Keratinocyte (primary cell): ENCODE results near the gene COQ8A. TPM values are rescaled to one million over a fixed set of nuclear protein-coding genes. Genes with fewer than 3 reads are reported as not detected.

ENCODE experiments used
- DNase-seq: peaks from one replicate; pipeline ENCODE4 v3.0.0-alpha.2; 2011; ENCODE audit warnings: low read depth, missing footprints, low spot score
- FAIRE-seq: peaks from 2 replicates; lab custom pipeline; 2011; peaks lifted over from hg19 to GRCh38; lab: Jason Lieb, UNC
- H2AFZ ChIP-seq: 2 replicates; pipeline ENCODE4 v1.6.0; 2012; ENCODE audit warnings: low read length, control low read depth, inconsistent platforms; ENCODE audit not compliant: control insufficient read depth
- H3K27ac ChIP-seq: 2 replicates; pipeline ENCODE4 v1.5.1; 2011; ENCODE audit warnings: low read length; ENCODE audit not compliant: control insufficient read depth, insufficient read depth
- H3K27me3 ChIP-seq: 3 replicates; pipeline ENCODE4 v1.6.0; 2011; ENCODE audit warnings: low read length; ENCODE audit not compliant: control insufficient read depth, insufficient read depth; ENCODE audit errors: extremely low read depth
- H3K36me3 ChIP-seq, 2 experiments: 2 replicates in 1 of 2; 3 replicates in 1 of 2; pipeline ENCODE4 v1.5.1; 2011; ENCODE audit warnings: low read length in 2 of 2, mild to moderate bottlenecking in 1 of 2; ENCODE audit not compliant: control insufficient read depth in 2 of 2, insufficient read depth in 2 of 2; ENCODE audit errors: extremely low read depth in 1 of 2
- H3K4me1 ChIP-seq: 3 replicates; pipeline ENCODE4 v1.5.1; 2011; ENCODE audit warnings: low read length; ENCODE audit not compliant: control insufficient read depth, insufficient read depth; ENCODE audit errors: extremely low read depth
- H3K4me2 ChIP-seq: 3 replicates; pipeline ENCODE4 v1.6.0; 2011; ENCODE audit warnings: low read depth, low read length; ENCODE audit not compliant: control insufficient read depth, insufficient read depth; ENCODE audit errors: extremely low read depth
- H3K4me3 ChIP-seq, 3 experiments: fragments of 200-600 bp in 1 of 3; sonication (generic) in 1 of 3; 2 replicates in 2 of 3; 3 replicates in 1 of 3; pipeline ENCODE4 v1.5.1; 2011 to 2016; ENCODE audit warnings: low read length in 3 of 3, mild to moderate bottlenecking in 3 of 3, control low read depth in 2 of 3, inconsistent platforms in 1 of 3, low read depth in 1 of 3, mixed read lengths in 1 of 3, mixed run types in 1 of 3, moderate library complexity in 1 of 3; ENCODE audit not compliant: control insufficient read depth in 2 of 3, insufficient read depth in 2 of 3; ENCODE audit errors: extremely low read depth in 1 of 3
- H3K79me2 ChIP-seq: 2 replicates; pipeline ENCODE4 v1.6.0; 2012; ENCODE audit warnings: low read length; ENCODE audit not compliant: control insufficient read depth, insufficient read depth
- H3K9ac ChIP-seq: 3 replicates; pipeline ENCODE4 v1.6.0; 2011; ENCODE audit warnings: low read length; ENCODE audit not compliant: control insufficient read depth, insufficient read depth; ENCODE audit errors: extremely low read depth
- H3K9me1 ChIP-seq: 3 replicates; pipeline ENCODE4 v1.6.0; 2011; ENCODE audit warnings: low read length; ENCODE audit not compliant: control insufficient read depth, insufficient read depth; ENCODE audit errors: extremely low read depth
- H3K9me3 ChIP-seq: 2 replicates; pipeline ENCODE4 v1.5.1; 2012; ENCODE audit warnings: low read depth, low read length; ENCODE audit not compliant: control insufficient read depth
- H4K20me1 ChIP-seq: 3 replicates; pipeline ENCODE4 v1.6.0; 2011; ENCODE audit warnings: low read length; ENCODE audit not compliant: control insufficient read depth, insufficient read depth; ENCODE audit errors: extremely low read depth
- CTCF ChIP-seq, 3 experiments: IDR thresholded peaks in 1 of 3; conservative IDR thresholded peaks in 1 of 3; optimal IDR thresholded peaks in 1 of 3; 2 replicates in 2 of 3; 3 replicates in 1 of 3; pipeline versions ENCODE3 to v1.5.1; 2011; ENCODE audit warnings: low read length in 3 of 3, mild to moderate bottlenecking in 3 of 3, moderate library complexity in 2 of 3, control low read depth in 1 of 3, inconsistent platforms in 1 of 3; ENCODE audit not compliant: insufficient read depth in 2 of 3; ENCODE audit errors: extremely low read depth in 1 of 3
- EZH2 ChIP-seq: IDR thresholded peaks from one replicate; pipeline ENCODE4 v1.6.1; 2012; ENCODE audit warnings: inconsistent platforms, mild to moderate bottlenecking, low read length, moderate library complexity
- dilution Hi-C: fragments of 300-500 bp; cut with MboI; formaldehyde crosslinking; loops from one replicate; pipeline ENCODE4 v1.7.0; 2020; ENCODE audit warnings: low sequenced_read_pairs; ENCODE audit not compliant: extremely low pct_ligation_motif_present
- polyA plus RNA-seq, 5 experiments: library from polyadenylated mRNA; depleted of rRNA in 3 of 5; stranded (reverse) in 3 of 5; stranded (forward) in 1 of 5; unstranded in 1 of 5; fragments of >200 nt; gene quantifications; 1 replicate in 1 of 5; 2 replicates in 3 of 5; 3 replicates in 1 of 5; pipeline versions ENCODE4 v1.2.1 to v1.2.3, GENCODE V29; 2011 to 2012; ENCODE audit warnings: missing spikeins in 2 of 5, low read depth in 1 of 5, low replicate concordance in 1 of 5

The COQ8A gene
- polyA plus RNA-seq, 1 donor (not counting 4 experiments of a cell fraction or from before 2014, with no cell fraction given) = 3.8 TPM

- no peaks in the 10 kb centered on the region for H3K9me3 ChIP-seq
- FAIRE-seq = no peak
- no peak for DNase-seq
- no peak overlapping the region for H3K4me3 ChIP-seq
- H3K79me2 ChIP-seq = no peaks in the 10 kb centered on the region
- H2AFZ ChIP-seq = no peak overlapping the region
- no peak overlapping the region for H3K4me2 ChIP-seq
- no peaks in the 10 kb centered on the region for H3K9me1 ChIP-seq
- H3K36me3 ChIP-seq = peaks cover 0 to 4% of the 10 kb centered on the region in 2 experiments
- H3K27me3 ChIP-seq = no peaks in the 10 kb centered on the region
- H3K27ac ChIP-seq = no peak overlapping the region
- dilution Hi-C loops = no loop called here
- no peaks in the 10 kb centered on the region for H4K20me1 ChIP-seq
- H3K9ac ChIP-seq = no peak overlapping the region
- TF ChIP-seq EZH2 (no peak), CTCF (optimal IDR thresholded peaks at IDR 0.05 in 1 of 3, IDR thresholded peaks at IDR 0.05 in 1 of 3, conservative IDR thresholded peaks at IDR 0.05 in 1 of 3; ENCODE audit: extremely low read depth in 1 of 3, insufficient read depth in 2 of 3, low read length in 3 of 3) (no peak)
- no peaks in the 10 kb centered on the region for H3K4me1 ChIP-seq
These were observed 45.9 kb downstream of the COQ8A start for GRCh38 chr1:226985839-226986463.

GRCh38 chr1:226986496-226987178 is 46.5 kb downstream of the COQ8A start:
- Histone ChIP-seq H3K4me1 (no peaks in the 10 kb centered on the region), H3K27ac (no peak overlapping the region), H3K9ac (no peak overlapping the region), H3K9me3 (no peaks in the 10 kb centered on the region), H4K20me1 (no peaks in the 10 kb centered on the region), H2AFZ (no peak overlapping the region), H3K4me2 (no peak overlapping the region), H3K79me2 (no peaks in the 10 kb centered on the region), H3K36me3 (peaks cover 0 to 4% of the 10 kb centered on the region in 2 experiments), H3K4me3 (no peak overlapping the region), H3K9me1 (no peaks in the 10 kb centered on the region), H3K27me3 (no peaks in the 10 kb centered on the region)
- dilution Hi-C loops = no loop called here
- no peak for DNase-seq
- no peak for TF ChIP-seq EZH2
- TF ChIP-seq CTCF (optimal IDR thresholded peaks at IDR 0.05 in 1 of 3, IDR thresholded peaks at IDR 0.05 in 1 of 3, conservative IDR thresholded peaks at IDR 0.05 in 1 of 3; ENCODE audit: extremely low read depth in 1 of 3, insufficient read depth in 2 of 3, low read length in 3 of 3) = no peak
- no peak for FAIRE-seq
